Activated T-cell treated with anti-CD3 and anti-CD28 coated beads, Interleukin-2, amount 50 U/mL, for 72 hours (primary cell): ENCODE data around the gene USP12. TPM values are rescaled to one million over a fixed set of nuclear protein-coding genes. Genes with fewer than 3 reads are reported as not detected.
"Not testable (repeated sequence)": the region's sequence is repeated elsewhere in the genome, so short reads cannot be mapped to it uniquely, and the experiment has no call there.

Experiments
- ATAC-seq, 2 donors: fragments of 150-1000 bp; cut with Tn5 transposase; replicated peaks in 1 of 2; 2 replicates each; pipeline ENCODE4 v1.10.0; 2021; ENCODE audit warnings: moderate library complexity in 2 of 2, mild to moderate bottlenecking in 1 of 2
- DNase-seq, 2 donors: peaks; one replicate each; pipeline ENCODE4 v3.0.0; 2021 to 2022; ENCODE audit warnings: mixed read lengths in 1 of 2
- H3K27ac Mint-ChIP-seq: one replicate; pipeline ENCODE4 v1.8.0; 2022; ENCODE audit warnings: mild to moderate bottlenecking, moderate library complexity, mixed read lengths
- H3K27me3 Mint-ChIP-seq: one replicate; pipeline ENCODE4 v1.8.0; 2022; ENCODE audit warnings: low read depth, mixed read lengths
- H3K36me3 Mint-ChIP-seq, 2 donors: one replicate each; pipeline ENCODE4 v1.8.0; 2022; ENCODE audit warnings: mixed read lengths in 2 of 2, mild to moderate bottlenecking in 1 of 2; ENCODE audit not compliant: insufficient read depth in 2 of 2
- H3K4me1 Mint-ChIP-seq: one replicate; pipeline ENCODE4 v1.8.0; 2022; ENCODE audit warnings: low read depth, mixed read lengths
- H3K4me3 Mint-ChIP-seq, 2 donors: one replicate each; pipeline ENCODE4 v1.8.0; 2022; ENCODE audit warnings: mild to moderate bottlenecking in 2 of 2, mixed read lengths in 2 of 2, moderate library complexity in 2 of 2
- H3K9me3 Mint-ChIP-seq, 2 donors: one replicate each; pipeline ENCODE4 v1.8.0; 2022; ENCODE audit warnings: mixed read lengths in 2 of 2
- total RNA-seq, 2 donors: library from RNA; stranded (reverse); gene quantifications; one replicate each; pipeline ENCODE4 v1.2.3, GENCODE V29; 2022

USP12 gene
- total RNA-seq, 2 donors from 2014 or later, result 39.6 to 57.3 TPM

GRCh38 chr13:27137759-27138158 lies 33.9 kb downstream of the USP12 start:
- no peak overlapping the region for H3K27ac Mint-ChIP-seq
- H3K4me1 Mint-ChIP-seq, result peaks cover 67% of the 10 kb centered on the region
- DNase-seq (no peak), ATAC-seq (no peak)
- no peak overlapping the region for H3K4me3 Mint-ChIP-seq
- no peaks in the 10 kb centered on the region for H3K27me3 Mint-ChIP-seq
- H3K36me3 Mint-ChIP-seq, result peaks cover 4 to 13% of the 10 kb centered on the region in 2 donors
- H3K9me3 Mint-ChIP-seq, result peaks cover 0 to 3% of the 10 kb centered on the region in 2 donors

GRCh38 chr13:27135023-27135422 lies 36.6 kb downstream of the USP12 start:
- ATAC-seq (no peak), DNase-seq (no peak)
- Mint-ChIP-seq H3K27me3 (no peaks in the 10 kb centered on the region), H3K4me1 (peaks cover 84% of the 10 kb centered on the region), H3K27ac (peak overlapping the region; percentile 84), H3K36me3 (peaks cover 3 to 6% of the 10 kb centered on the region in 2 donors), H3K4me3 (peak overlapping the region; percentile 38 to 59), H3K9me3 (peaks cover 3% of the 10 kb centered on the region in 2 donors)

- H3K36me3 Mint-ChIP-seq, result peaks cover 3 to 7% of the 10 kb centered on the region in 2 donors
- H3K9me3 Mint-ChIP-seq, result peaks cover 3% of the 10 kb centered on the region in 2 donors
- peak overlapping the region in 1 of 2 donors; percentile 59 for H3K4me3 Mint-ChIP-seq
- no peak for DNase-seq
- H3K4me1 Mint-ChIP-seq, result peaks cover 84% of the 10 kb centered on the region
- peak overlapping the region; percentile 84 for H3K27ac Mint-ChIP-seq
- ATAC-seq, result no peak
- H3K27me3 Mint-ChIP-seq, result no peaks in the 10 kb centered on the region
These were observed 37.7 kb downstream of the USP12 start for GRCh38 chr13:27133889-27134288.

GRCh38 chr13:27132538-27132937 lies 39.1 kb downstream of the USP12 start:
- Mint-ChIP-seq H3K4me3 (peak overlapping the region; percentile 73 to 88), H3K27me3 (no peaks in the 10 kb centered on the region), H3K36me3 (peaks cover 3 to 7% of the 10 kb centered on the region in 2 donors), H3K9me3 (peaks cover 3% of the 10 kb centered on the region in 2 donors), H3K4me1 (peaks cover 84% of the 10 kb centered on the region), H3K27ac (peak overlapping the region; percentile 98)
- DNase-seq (peak; percentile 32 to 48), ATAC-seq (peak; percentile 40 to 68)

- no peaks in the 10 kb centered on the region for H3K27me3 Mint-ChIP-seq
- H3K4me3 Mint-ChIP-seq, result peak overlapping the region; percentile 73 to 88
- peaks cover 88% of the 10 kb centered on the region for H3K4me1 Mint-ChIP-seq
- H3K27ac Mint-ChIP-seq, result peak overlapping the region; percentile 98
- peaks cover 3 to 7% of the 10 kb centered on the region in 2 donors for H3K36me3 Mint-ChIP-seq
- peaks cover 3% of the 10 kb centered on the region in 2 donors for H3K9me3 Mint-ChIP-seq
- ATAC-seq (no peak), DNase-seq (no peak)
These were observed 39.7 kb downstream of the USP12 start for GRCh38 chr13:27131906-27132305.

- peaks cover 3 to 8% of the 10 kb centered on the region in 2 donors for H3K36me3 Mint-ChIP-seq
- peak overlapping the region; percentile 79 to 88 for H3K4me3 Mint-ChIP-seq
These were observed 40.5 kb downstream of the USP12 start for GRCh38 chr13:27130979-27131623.

GRCh38 chr13:27130223-27130978 lies 41.2 kb downstream of the USP12 start:
- Mint-ChIP-seq H3K9me3 (peaks cover 3% of the 10 kb centered on the region in 2 donors), H3K4me1 (peaks cover 89% of the 10 kb centered on the region), H3K27ac (peak overlapping the region; percentile 98)

More at GRCh38 chr13:27130979-27131623, 40.5 kb downstream of the USP12 start:
- H3K27me3 Mint-ChIP-seq, result no peaks in the 10 kb centered on the region
- DNase-seq (peak; percentile 83 to 89), ATAC-seq (peak; percentile 87 to 91)
- peak overlapping the region; percentile 98 for H3K27ac Mint-ChIP-seq
- peaks cover 92% of the 10 kb centered on the region for H3K4me1 Mint-ChIP-seq
- peaks cover 3% of the 10 kb centered on the region in 2 donors for H3K9me3 Mint-ChIP-seq

GRCh38 chr13:27128825-27129627 lies 42.6 kb downstream of the USP12 start:
- no peaks in the 10 kb centered on the region for H3K27me3 Mint-ChIP-seq
- H3K4me1 Mint-ChIP-seq, result peaks cover 78% of the 10 kb centered on the region
- H3K27ac Mint-ChIP-seq, result peak overlapping the region; percentile 45
- H3K36me3 Mint-ChIP-seq, result peaks cover 13 to 24% of the 10 kb centered on the region in 2 donors
- H3K4me3 Mint-ChIP-seq, result peak overlapping the region; percentile 46 to 88
- ATAC-seq (no peak), DNase-seq (no peak)
- H3K9me3 Mint-ChIP-seq, result peaks cover 5 to 7% of the 10 kb centered on the region in 2 donors

More at GRCh38 chr13:27130223-27130978, 41.2 kb downstream of the USP12 start:
- Mint-ChIP-seq H3K4me3 (peak overlapping the region; percentile 79 to 88), H3K27me3 (no peaks in the 10 kb centered on the region), H3K36me3 (peaks cover 5 to 11% of the 10 kb centered on the region in 2 donors)
- ATAC-seq, result peak; percentile 24 to 32
- peak in 1 of 2 donors; percentile 15 for DNase-seq

- no peaks in the 10 kb centered on the region for H3K27me3 Mint-ChIP-seq
- H3K27ac Mint-ChIP-seq, result peak overlapping the region; percentile 86
- ATAC-seq, result no peak
- peak in 1 of 2 donors; percentile 23 for DNase-seq
- peaks cover 72% of the 10 kb centered on the region for H3K4me1 Mint-ChIP-seq
- H3K36me3 Mint-ChIP-seq, result peaks cover 22 to 43% of the 10 kb centered on the region in 2 donors
- H3K4me3 Mint-ChIP-seq, result peak overlapping the region in 1 of 2 donors; percentile 85
- H3K9me3 Mint-ChIP-seq, result peaks cover 7 to 15% of the 10 kb centered on the region in 2 donors
These were observed 44.8 kb downstream of the USP12 start for GRCh38 chr13:27126859-27127258.

- Mint-ChIP-seq H3K27me3 (no peaks in the 10 kb centered on the region), H3K4me1 (peaks cover 73% of the 10 kb centered on the region), H3K36me3 (peaks cover 27 to 54% of the 10 kb centered on the region in 2 donors), H3K27ac (no peak overlapping the region), H3K4me3 (no peak overlapping the region), H3K9me3 (peaks cover 7 to 13% of the 10 kb centered on the region in 2 donors)
- ATAC-seq (no peak), DNase-seq (no peak)
These were observed 46.0 kb downstream of the USP12 start for GRCh38 chr13:27125357-27126282.

- no peak overlapping the region for H3K4me3 Mint-ChIP-seq
- DNase-seq (no peak), ATAC-seq (no peak)
- no peak overlapping the region for H3K27ac Mint-ChIP-seq
- H3K27me3 Mint-ChIP-seq, result no peaks in the 10 kb centered on the region
- peaks cover 5 to 11% of the 10 kb centered on the region in 2 donors for H3K9me3 Mint-ChIP-seq
- peaks cover 66% of the 10 kb centered on the region for H3K4me1 Mint-ChIP-seq
- H3K36me3 Mint-ChIP-seq, result peaks cover 24 to 51% of the 10 kb centered on the region in 2 donors
These were observed 47.0 kb downstream of the USP12 start for GRCh38 chr13:27124571-27124970.

GRCh38 chr13:27123445-27123844 lies 48.2 kb downstream of the USP12 start:
- peaks cover 27 to 49% of the 10 kb centered on the region in 2 donors for H3K36me3 Mint-ChIP-seq
- DNase-seq, H3K4me3 Mint-ChIP-seq, ATAC-seq, H3K27me3 Mint-ChIP-seq: not testable (repeated sequence)
- H3K27ac Mint-ChIP-seq, result peak overlapping the region; percentile 73
- peaks cover 66% of the 10 kb centered on the region for H3K4me1 Mint-ChIP-seq
- peaks cover 5 to 11% of the 10 kb centered on the region in 2 donors for H3K9me3 Mint-ChIP-seq
